ENCODE data around the gene STUB1.

GRCh38 chr16:677316-678190 lies 2.7 kb upstream of the STUB1 start:
- no peak for TF ChIP-seq CTCF (IDR thresholded peaks at IDR 0.05)
- no peak for TF ChIP-seq POLR2A (IDR thresholded peaks at IDR 0.05)
